Activated naive CD8-positive, alpha-beta T cell treated with anti-CD3 and anti-CD28 coated beads, Interleukin-2, amount 50 U/mL, for 24 hours (primary cell): Measurements from ENCODE around the gene PRSS27.

Experiments
- ATAC-seq: fragments of 150-1000 bp; cut with Tn5 transposase; one replicate; pipeline ENCODE4 v1.10.0; 2021
- DNase-seq: peaks from one replicate; pipeline ENCODE4 v3.0.0; 2021
- H3K27ac Mint-ChIP-seq: one replicate; pipeline ENCODE4 v1.8.0; 2021; ENCODE audit warnings: mild to moderate bottlenecking, mixed read lengths
- H3K27me3 Mint-ChIP-seq: one replicate; pipeline ENCODE4 v1.8.0; 2021; ENCODE audit warnings: mixed read lengths
- H3K36me3 Mint-ChIP-seq: one replicate; pipeline ENCODE4 v1.8.0; 2021; ENCODE audit warnings: low read depth, mixed read lengths
- H3K4me1 Mint-ChIP-seq: one replicate; pipeline ENCODE4 v1.8.0; 2021; ENCODE audit warnings: mixed read lengths
- H3K4me3 Mint-ChIP-seq: one replicate; pipeline ENCODE4 v1.8.0; 2021; ENCODE audit warnings: mild to moderate bottlenecking, moderate library complexity, mixed read lengths
- H3K9me3 Mint-ChIP-seq: one replicate; pipeline ENCODE4 v1.8.0; 2021; ENCODE audit warnings: mixed read lengths

PRSS27 gene

GRCh38 chr16:2710711-2711231 is 9.3 kb downstream of the PRSS27 start:
- H3K4me3 Mint-ChIP-seq = no peak overlapping the region
- no peak for ATAC-seq

GRCh38 chr16:2710021-2710710 is 9.9 kb downstream of the PRSS27 start:
- peaks cover 4% of the 10 kb centered on the region for H3K4me1 Mint-ChIP-seq
- H3K4me3 Mint-ChIP-seq = no peak overlapping the region
- DNase-seq (no peak), ATAC-seq (no peak)
- H3K36me3 Mint-ChIP-seq = peaks cover 8% of the 10 kb centered on the region
- no peak overlapping the region for H3K27ac Mint-ChIP-seq
- no peaks in the 10 kb centered on the region for H3K9me3 Mint-ChIP-seq
- H3K27me3 Mint-ChIP-seq = peaks cover 6% of the 10 kb centered on the region

More at GRCh38 chr16:2710711-2711231, 9.3 kb downstream of the PRSS27 start:
- peaks cover 8% of the 10 kb centered on the region for H3K36me3 Mint-ChIP-seq
- H3K27ac Mint-ChIP-seq = no peak overlapping the region
- H3K27me3 Mint-ChIP-seq = peaks cover 6% of the 10 kb centered on the region
- no peaks in the 10 kb centered on the region for H3K9me3 Mint-ChIP-seq
- H3K4me1 Mint-ChIP-seq = peaks cover 4% of the 10 kb centered on the region
- no peak for DNase-seq

- peaks cover 8% of the 10 kb centered on the region for H3K36me3 Mint-ChIP-seq
- no peak overlapping the region for H3K4me3 Mint-ChIP-seq
- H3K9me3 Mint-ChIP-seq = no peaks in the 10 kb centered on the region
Measured at GRCh38 chr16:2709588-2709984, 10.4 kb downstream of the PRSS27 start.

GRCh38 chr16:2708955-2709587 is 11.0 kb downstream of the PRSS27 start:
- H3K4me1 Mint-ChIP-seq = no peaks in the 10 kb centered on the region

More at GRCh38 chr16:2709588-2709984, 10.4 kb downstream of the PRSS27 start:
- no peak for ATAC-seq
- Mint-ChIP-seq H3K27me3 (peaks cover 3% of the 10 kb centered on the region), H3K4me1 (no peaks in the 10 kb centered on the region), H3K27ac (no peak overlapping the region)
- no peak for DNase-seq

GRCh38 chr16:2708290-2708639 is 11.8 kb downstream of the PRSS27 start:
- no peaks in the 10 kb centered on the region for H3K9me3 Mint-ChIP-seq
- no peak overlapping the region for H3K4me3 Mint-ChIP-seq
- no peaks in the 10 kb centered on the region for H3K4me1 Mint-ChIP-seq
- peaks cover under 1% of the 10 kb centered on the region for H3K27me3 Mint-ChIP-seq
- ATAC-seq = no peak
- peaks cover 8% of the 10 kb centered on the region for H3K36me3 Mint-ChIP-seq
- no peak overlapping the region for H3K27ac Mint-ChIP-seq
- no peak for DNase-seq

More at GRCh38 chr16:2708955-2709587, 11.0 kb downstream of the PRSS27 start:
- Mint-ChIP-seq H3K9me3 (no peaks in the 10 kb centered on the region), H3K27me3 (peaks cover 3% of the 10 kb centered on the region), H3K36me3 (peaks cover 8% of the 10 kb centered on the region), H3K4me3 (no peak overlapping the region), H3K27ac (no peak overlapping the region)
- ATAC-seq (no peak), DNase-seq (no peak)

- DNase-seq (no peak), ATAC-seq (no peak)
- Mint-ChIP-seq H3K27ac (no peak overlapping the region), H3K4me3 (no peak overlapping the region), H3K4me1 (no peaks in the 10 kb centered on the region), H3K36me3 (peaks cover 8% of the 10 kb centered on the region), H3K27me3 (no peaks in the 10 kb centered on the region), H3K9me3 (no peaks in the 10 kb centered on the region)
Measured at GRCh38 chr16:2707368-2708289, 12.4 kb downstream of the PRSS27 start.

- Mint-ChIP-seq H3K27me3 (no peaks in the 10 kb centered on the region), H3K4me1 (no peaks in the 10 kb centered on the region), H3K27ac (no peak overlapping the region), H3K36me3 (peaks cover 8% of the 10 kb centered on the region), H3K9me3 (no peaks in the 10 kb centered on the region), H3K4me3 (no peak overlapping the region)
- ATAC-seq = no peak
- no peak for DNase-seq
Measured at GRCh38 chr16:2706611-2707311, 13.3 kb downstream of the PRSS27 start.

GRCh38 chr16:2706085-2706484 is 13.9 kb downstream of the PRSS27 start:
- H3K4me3 Mint-ChIP-seq = no peak overlapping the region
- no peaks in the 10 kb centered on the region for H3K27me3 Mint-ChIP-seq
- no peaks in the 10 kb centered on the region for H3K9me3 Mint-ChIP-seq
- no peak for ATAC-seq
- no peak for DNase-seq
- H3K4me1 Mint-ChIP-seq = no peaks in the 10 kb centered on the region
- peaks cover 8% of the 10 kb centered on the region for H3K36me3 Mint-ChIP-seq
- H3K27ac Mint-ChIP-seq = no peak overlapping the region

GRCh38 chr16:2705351-2705750 is 14.7 kb downstream of the PRSS27 start:
- no peak overlapping the region for H3K27ac Mint-ChIP-seq
- no peaks in the 10 kb centered on the region for H3K9me3 Mint-ChIP-seq
- DNase-seq (no peak), ATAC-seq (no peak)
- H3K4me3 Mint-ChIP-seq = no peak overlapping the region
- H3K36me3 Mint-ChIP-seq = peaks cover 8% of the 10 kb centered on the region
- no peaks in the 10 kb centered on the region for H3K27me3 Mint-ChIP-seq
- no peaks in the 10 kb centered on the region for H3K4me1 Mint-ChIP-seq

- Mint-ChIP-seq H3K4me3 (no peak overlapping the region), H3K27ac (no peak overlapping the region), H3K36me3 (peaks cover 8% of the 10 kb centered on the region), H3K9me3 (no peaks in the 10 kb centered on the region), H3K27me3 (no peaks in the 10 kb centered on the region), H3K4me1 (no peaks in the 10 kb centered on the region)
- DNase-seq = no peak
- no peak for ATAC-seq
Measured at GRCh38 chr16:2704983-2705275, 15.1 kb downstream of the PRSS27 start.

- no peaks in the 10 kb centered on the region for H3K4me1 Mint-ChIP-seq
- no peak overlapping the region for H3K27ac Mint-ChIP-seq
- H3K27me3 Mint-ChIP-seq = no peaks in the 10 kb centered on the region
- no peak overlapping the region for H3K4me3 Mint-ChIP-seq
- H3K9me3 Mint-ChIP-seq = no peaks in the 10 kb centered on the region
- ATAC-seq (no peak), DNase-seq (no peak)
- H3K36me3 Mint-ChIP-seq = peaks cover 9% of the 10 kb centered on the region
Measured at GRCh38 chr16:2704166-2704982, 15.7 kb downstream of the PRSS27 start.

- H3K27ac Mint-ChIP-seq = no peak overlapping the region
- no peak for ATAC-seq
- H3K9me3 Mint-ChIP-seq = no peaks in the 10 kb centered on the region
- DNase-seq = no peak
- no peak overlapping the region for H3K4me3 Mint-ChIP-seq
- H3K4me1 Mint-ChIP-seq = no peaks in the 10 kb centered on the region
- H3K36me3 Mint-ChIP-seq = peaks cover 6% of the 10 kb centered on the region
- no peaks in the 10 kb centered on the region for H3K27me3 Mint-ChIP-seq
Measured at GRCh38 chr16:2702871-2703745, 16.9 kb downstream of the PRSS27 start.

- no peak for ATAC-seq
- Mint-ChIP-seq H3K9me3 (no peaks in the 10 kb centered on the region), H3K4me3 (no peak overlapping the region), H3K27ac (no peak overlapping the region), H3K4me1 (no peaks in the 10 kb centered on the region), H3K27me3 (no peaks in the 10 kb centered on the region), H3K36me3 (peaks cover 7% of the 10 kb centered on the region)
- DNase-seq = no peak
Measured at GRCh38 chr16:2702438-2702825, 17.6 kb downstream of the PRSS27 start.
